T47D (cell line): Measurements from ENCODE around the gene ANAPC5.

Source experiments
- DNase-seq, 2 experiments: peaks; one replicate each; pipeline versions ENCODE4 v3.0.0 to v3.0.0-alpha.2; 2011 to 2012; ENCODE audit warnings: low read depth in 1 of 2, low spot score in 1 of 2
- JUND ChIP-seq: IDR thresholded peaks from 2 replicates; pipeline ENCODE4 v1.6.1; 2012; ENCODE audit warnings: low read depth
- in situ Hi-C: cut with HindIII; loops from 2 replicates; pipeline ENCODE4 v1.10.0; 2016; ENCODE audit warnings: low sequenced_read_pairs, low pct_unique_long_range_greater_than_20kb

ANAPC5 gene

DNA sequence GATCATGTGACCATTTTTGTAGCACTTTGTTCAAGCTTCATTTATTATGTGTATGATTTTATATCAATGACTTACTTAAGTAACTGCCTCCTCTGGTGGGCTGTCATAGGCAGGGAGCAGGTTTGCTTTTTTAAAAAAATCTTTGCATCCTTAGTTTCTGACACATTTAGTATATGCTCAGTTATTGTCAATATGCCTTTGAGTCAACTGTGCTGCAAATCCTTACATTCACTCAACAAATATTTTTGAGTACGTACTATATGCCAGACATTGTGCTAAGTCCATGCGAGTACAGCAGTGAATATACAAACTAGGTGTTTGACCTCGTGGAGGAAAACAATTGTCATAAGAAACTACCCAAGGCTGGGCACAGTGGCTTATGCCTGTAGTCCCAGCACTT, 4.4 kb upstream of the ANAPC5 start:
- DNase-seq: no peak
- in situ Hi-C loops: no loop called here
- TF ChIP-seq JUND: no peak

DNA sequence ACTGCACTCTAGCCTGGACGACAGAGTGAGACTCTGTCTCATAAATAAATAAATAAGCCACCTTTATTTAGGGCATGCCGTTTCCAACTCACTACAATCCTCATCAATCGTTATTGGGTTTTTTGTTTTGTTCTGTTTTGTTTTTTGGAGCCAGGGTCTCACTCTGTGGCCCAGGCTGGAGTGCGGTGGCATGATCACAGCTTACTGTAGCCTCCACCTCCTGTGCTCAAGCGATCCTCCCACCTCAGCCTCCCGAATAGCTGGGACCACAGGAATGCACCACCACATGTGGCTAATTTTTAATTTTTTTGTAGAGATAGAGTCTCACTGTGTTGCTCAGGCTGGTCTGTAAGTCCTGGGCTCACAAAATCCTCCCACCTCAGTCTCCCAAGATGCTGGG, 3.6 kb upstream of the ANAPC5 start:
- no peak for TF ChIP-seq JUND
- in situ Hi-C loops: no loop called here
- DNase-seq: no peak

DNA sequence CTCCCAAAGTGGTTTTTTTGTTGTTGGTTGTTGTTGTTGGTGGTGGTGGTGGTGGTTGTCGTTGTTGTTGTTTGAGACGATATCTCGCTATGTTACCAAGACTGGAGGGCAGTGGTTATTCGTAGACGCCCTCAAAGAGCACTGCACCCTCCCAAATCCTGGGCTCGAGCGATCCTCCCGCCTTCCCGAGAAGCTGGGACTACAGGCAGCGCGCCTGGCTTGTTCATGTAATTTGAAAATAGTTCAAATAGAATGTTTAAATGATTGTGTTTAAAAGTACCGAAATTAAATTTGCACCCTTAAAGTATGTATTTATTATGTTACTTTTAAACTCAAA, 439 bp upstream of the ANAPC5 start:
- no peak for DNase-seq
- in situ Hi-C loops: no loop called here
- TF ChIP-seq JUND: no peak

DNA sequence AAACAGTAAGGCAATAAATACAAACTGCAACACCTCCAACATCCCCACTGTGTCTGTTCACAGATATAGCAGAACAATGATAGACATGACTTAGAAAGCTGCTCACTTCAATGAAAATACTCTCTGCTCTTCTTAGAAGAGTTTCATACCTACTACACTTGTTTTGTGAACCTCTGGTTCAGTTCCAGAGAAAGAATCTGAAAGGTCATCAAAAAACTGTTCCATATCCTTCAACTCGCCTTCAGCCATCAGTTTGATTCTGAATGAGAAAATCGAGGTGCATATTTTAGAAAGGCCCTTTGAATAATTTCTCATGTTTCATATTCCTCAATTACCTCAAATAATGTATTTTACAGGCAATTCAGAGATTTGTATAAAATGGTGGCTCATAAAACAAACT, 5.5 kb downstream of the ANAPC5 start:
- no peak for TF ChIP-seq JUND
- DNase-seq: no peak
- in situ Hi-C loops: no loop called here

DNA sequence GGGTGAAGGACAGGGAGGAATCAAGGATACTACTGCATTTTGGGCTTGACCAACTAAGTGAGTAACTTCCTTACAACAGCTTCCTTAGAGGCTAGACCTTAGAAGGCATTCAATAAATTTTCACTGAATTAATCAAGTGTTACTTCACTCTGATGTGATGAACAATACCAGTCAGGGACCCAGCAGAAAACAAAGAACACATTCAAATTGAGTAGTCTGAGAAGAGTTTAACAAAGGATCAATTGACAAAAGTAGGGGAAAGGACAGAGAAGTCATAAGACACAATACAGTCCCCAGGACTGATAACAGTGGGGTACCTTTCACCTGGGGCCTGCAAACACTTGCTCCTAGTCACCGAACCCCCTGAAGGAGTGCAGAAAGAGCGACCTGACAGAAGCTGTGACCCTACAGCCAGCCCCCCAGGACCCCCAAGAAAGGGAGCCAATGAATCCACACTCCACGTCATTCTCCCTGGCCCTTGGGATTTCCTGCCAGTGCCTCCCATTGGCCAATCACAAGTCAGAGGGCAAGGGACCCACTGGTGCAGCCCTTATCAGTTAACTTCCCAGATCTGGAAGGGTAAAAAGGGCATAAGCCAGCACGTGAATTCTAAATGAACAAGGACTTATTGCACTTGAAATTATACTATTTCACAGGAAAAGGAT, 6.9 kb downstream of the ANAPC5 start:
- in situ Hi-C loops: no loop called here
- no peak for DNase-seq
- no peak for TF ChIP-seq JUND

DNA sequence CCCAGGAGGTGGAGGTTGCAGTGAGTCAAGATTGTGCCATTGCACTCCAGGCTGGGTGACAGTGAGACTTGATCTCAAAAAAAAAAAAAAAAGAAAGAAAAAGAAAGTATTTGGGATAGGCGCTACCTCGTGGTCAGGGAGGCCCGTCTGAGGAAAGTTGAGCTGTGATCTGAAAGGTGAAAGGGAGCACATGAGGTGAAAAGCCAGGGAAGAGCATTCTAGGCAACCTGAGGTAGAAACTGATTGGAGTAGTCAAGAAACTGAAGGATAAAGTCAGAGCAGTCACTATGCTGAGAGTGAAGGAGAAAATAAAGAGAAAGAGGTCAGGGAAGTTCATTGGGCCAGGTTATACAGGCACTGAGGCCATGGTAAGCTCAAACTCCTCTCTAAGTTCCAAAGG, 7.7 kb downstream of the ANAPC5 start:
- in situ Hi-C loops: no loop called here
- no peak for TF ChIP-seq JUND
- no peak for DNase-seq

DNA sequence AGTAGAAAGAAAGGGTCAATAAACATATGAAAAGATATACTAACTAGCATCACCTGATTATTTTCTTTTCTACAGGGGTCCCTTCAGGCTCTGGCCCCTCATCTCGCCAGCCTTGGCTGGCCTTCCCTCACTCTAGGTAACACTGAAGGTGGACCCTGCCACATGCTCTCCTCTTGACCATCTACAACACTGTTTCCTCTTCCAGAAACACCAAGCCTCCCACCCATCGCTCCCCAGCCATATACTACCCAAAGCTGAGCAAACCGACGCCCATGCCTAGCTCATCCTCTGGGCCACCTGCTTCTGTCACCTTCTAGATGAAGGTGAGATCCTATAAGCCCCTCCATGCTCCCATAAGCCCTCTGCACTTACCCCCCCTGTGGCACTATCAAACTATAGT, 14.8 kb downstream of the ANAPC5 start:
- DNase-seq: no peak
- TF ChIP-seq JUND: no peak
- in situ Hi-C loops: no loop called here

DNA sequence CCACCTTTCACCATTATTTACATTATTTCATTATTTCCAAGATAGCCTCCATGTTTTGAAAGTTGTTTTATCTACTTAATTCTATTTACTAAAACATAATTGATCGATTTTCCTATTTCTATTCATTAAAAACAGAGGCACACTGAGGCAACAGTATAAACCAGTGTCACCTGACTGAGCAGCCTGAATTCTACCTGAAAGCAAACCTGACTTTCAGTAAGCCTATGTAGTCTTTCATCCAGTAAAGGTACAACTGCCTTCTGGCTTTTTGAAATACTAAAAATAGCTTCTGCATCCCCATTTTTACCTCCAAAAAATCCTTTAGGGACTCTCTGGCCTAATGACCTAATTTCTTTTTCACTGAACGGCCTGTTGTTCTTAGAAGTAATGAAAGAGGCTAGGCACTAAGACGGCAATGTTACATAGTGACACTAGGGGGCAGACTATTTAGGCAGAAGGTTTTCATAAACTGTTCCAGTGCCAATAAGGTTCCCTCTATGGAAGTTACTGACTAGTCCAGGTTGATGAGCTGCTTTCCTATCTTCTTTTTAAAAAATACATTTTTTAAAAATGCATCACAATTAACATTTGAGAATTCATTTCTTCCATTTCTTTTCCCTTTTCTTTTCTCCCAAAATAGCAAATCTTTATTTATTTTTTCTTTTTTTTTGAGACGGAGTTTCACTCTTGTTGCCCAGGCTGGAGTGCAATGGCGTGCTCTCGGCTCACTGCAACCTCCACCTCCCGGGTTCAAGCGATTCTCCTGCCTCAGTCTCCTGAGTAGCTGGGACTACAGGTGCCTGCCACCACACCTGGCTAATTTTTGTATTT, 17.5 kb downstream of the ANAPC5 start:
- no peak for TF ChIP-seq JUND
- DNase-seq: peak; percentile 65 to 82
- in situ Hi-C loops: no loop called here

DNA sequence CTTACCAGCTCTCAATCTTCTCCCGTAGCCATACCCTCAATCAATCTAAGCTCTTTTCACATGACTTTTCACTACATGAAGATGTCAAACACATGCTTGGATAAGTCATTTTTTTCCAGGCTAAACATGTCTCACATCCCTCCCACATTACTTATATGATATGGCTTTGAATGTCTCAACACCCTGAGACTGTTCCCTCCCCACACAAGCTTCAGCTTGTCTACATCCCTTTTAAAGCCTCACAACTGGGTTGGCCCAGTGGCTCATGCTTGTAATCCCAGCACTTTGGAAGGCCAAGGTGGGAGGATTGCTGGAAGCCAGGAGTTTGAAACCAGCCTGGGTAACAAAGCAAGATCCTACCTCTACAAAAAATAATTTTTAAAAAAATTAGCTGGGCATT, 18.5 kb downstream of the ANAPC5 start:
- DNase-seq: no peak
- in situ Hi-C loops: no loop called here
- TF ChIP-seq JUND: no peak

DNA sequence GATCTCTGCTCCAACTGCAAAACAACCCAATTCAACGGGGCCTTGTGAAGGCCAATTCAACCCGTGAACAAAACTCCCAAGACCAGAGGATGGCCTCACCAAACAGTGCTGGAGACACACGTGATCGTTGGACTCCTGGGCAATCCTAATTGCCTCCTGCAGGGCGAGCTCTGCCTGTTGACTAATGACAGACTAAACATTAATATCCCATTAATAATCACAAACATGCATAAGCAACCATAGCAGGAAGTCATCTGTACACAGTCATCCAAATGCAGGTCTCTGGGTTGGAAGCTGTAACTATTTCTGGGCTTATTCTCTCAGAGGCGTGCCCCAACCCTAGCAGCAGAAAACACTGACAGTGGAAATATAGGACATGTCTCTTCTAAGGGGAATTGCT, 21.0 kb downstream of the ANAPC5 start:
- in situ Hi-C loops: no loop called here
- no peak for DNase-seq

DNA sequence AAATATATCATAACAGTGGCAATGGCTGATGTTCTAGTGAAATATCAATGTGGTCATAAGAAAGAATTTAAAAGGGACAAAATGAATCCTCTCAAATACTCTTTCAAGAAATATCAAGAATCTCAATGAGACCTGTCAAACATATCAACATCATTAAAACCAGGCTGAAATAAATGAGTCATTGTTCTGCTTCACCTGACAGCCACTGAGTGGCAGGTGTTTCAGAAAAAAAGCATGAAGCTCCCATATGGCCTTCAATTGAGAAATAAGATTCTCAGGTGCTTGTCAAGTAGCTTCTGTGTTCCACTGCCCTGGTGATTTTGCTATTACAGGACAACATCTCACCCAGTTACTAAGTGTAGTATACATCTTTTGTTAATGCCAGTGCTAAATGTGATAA, 21.5 kb downstream of the ANAPC5 start:
- in situ Hi-C loops: no loop called here
- no peak for TF ChIP-seq JUND
- no peak for DNase-seq

More for the DNA sequence above, 21.0 kb downstream of the ANAPC5 start:
- no peak for TF ChIP-seq JUND

DNA sequence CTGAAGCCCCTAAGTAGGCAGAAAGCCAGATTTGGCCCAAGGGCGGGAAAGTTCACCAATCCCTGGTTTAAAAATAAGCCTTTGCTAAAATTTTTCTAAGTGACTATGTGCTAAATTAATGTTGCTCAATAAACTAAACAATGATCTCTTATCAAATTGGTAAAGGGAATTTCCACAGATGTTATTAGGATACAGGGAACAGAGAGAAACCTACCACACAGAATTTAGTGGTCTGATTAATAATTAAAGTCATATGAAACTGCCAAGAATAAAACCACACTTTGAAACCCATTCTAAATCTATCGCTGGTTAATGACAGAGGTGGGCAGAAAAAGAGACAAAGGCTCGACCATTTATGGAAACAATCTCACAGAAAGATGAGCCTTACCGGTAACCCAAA, 22.0 kb downstream of the ANAPC5 start:
- DNase-seq: no peak
- in situ Hi-C loops: no loop called here
- TF ChIP-seq JUND: no peak

DNA sequence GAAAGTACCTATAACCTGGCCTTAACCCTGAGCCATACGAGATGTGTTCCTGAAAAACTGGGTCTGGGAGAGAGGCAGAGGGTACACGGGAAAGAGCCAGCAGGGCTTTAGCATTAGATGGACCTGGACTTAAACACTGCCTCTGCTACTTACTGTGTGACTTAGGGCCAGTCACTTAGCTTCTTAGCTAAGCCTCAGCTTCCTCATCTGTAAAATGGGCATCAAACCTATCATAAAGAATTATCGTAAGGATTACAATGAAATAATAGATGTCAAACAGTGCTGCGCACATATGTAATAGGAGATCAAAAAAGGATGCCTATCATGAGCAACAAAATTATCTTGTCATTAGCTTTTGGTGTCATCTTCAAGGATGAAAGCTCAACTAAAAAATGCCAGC, 23.6 kb downstream of the ANAPC5 start:
- no peak for TF ChIP-seq JUND
- no peak for DNase-seq
- in situ Hi-C loops: no loop called here
